Astrocyte of the cerebellum (primary cell): Measurements from ENCODE around the gene VRK1.

Source experiments
- DNase-seq: peaks from one replicate; pipeline ENCODE4 v3.0.0-alpha.2; 2011; ENCODE audit warnings: low read depth
- H3K4me3 ChIP-seq: 2 replicates; pipeline ENCODE4 v1.5.1; 2011; ENCODE audit warnings: mild to moderate bottlenecking, low read depth, low read length, moderate library complexity
- CTCF ChIP-seq: IDR thresholded peaks from 2 replicates; pipeline ENCODE4 v1.5.1; 2012; ENCODE audit warnings: low read length, low read depth, moderate library complexity, mild to moderate bottlenecking; ENCODE audit errors: missing control alignments
- in situ Hi-C: cut with HindIII; loops from 2 replicates; pipeline ENCODE4 v1.10.0; 2017; ENCODE audit warnings: low sequenced_read_pairs

VRK1 gene

GRCh38 chr14:96824283-96824682 is 27.1 kb downstream of the VRK1 start:
- DNase-seq: no peak
- no peak overlapping the region for H3K4me3 ChIP-seq
- no peak for TF ChIP-seq CTCF
- in situ Hi-C loops: no loop called here

- no peak for DNase-seq
- TF ChIP-seq CTCF: no peak
- in situ Hi-C loops: no loop called here
- H3K4me3 ChIP-seq: no peak overlapping the region
Observed at GRCh38 chr14:96826818-96827217, 29.6 kb downstream of the VRK1 start.

GRCh38 chr14:96827290-96827689 is 30.1 kb downstream of the VRK1 start:
- no peak for DNase-seq
- in situ Hi-C loops: no loop called here
- no peak for TF ChIP-seq CTCF
- no peak overlapping the region for H3K4me3 ChIP-seq

- no peak for DNase-seq
- no peak overlapping the region for H3K4me3 ChIP-seq
- no peak for TF ChIP-seq CTCF
- in situ Hi-C loops: no loop called here
Observed at GRCh38 chr14:96829791-96830190, 32.6 kb downstream of the VRK1 start.

GRCh38 chr14:96830946-96831345 is 33.8 kb downstream of the VRK1 start:
- DNase-seq: no peak
- in situ Hi-C loops: no loop called here
- TF ChIP-seq CTCF: no peak
- no peak overlapping the region for H3K4me3 ChIP-seq

GRCh38 chr14:96832351-96832750 is 35.2 kb downstream of the VRK1 start:
- TF ChIP-seq CTCF: no peak
- DNase-seq: no peak
- H3K4me3 ChIP-seq: no peak overlapping the region
- in situ Hi-C loops: no loop called here

GRCh38 chr14:96838449-96838848 is 41.3 kb downstream of the VRK1 start:
- no peak overlapping the region for H3K4me3 ChIP-seq
- no peak for DNase-seq
- in situ Hi-C loops: no loop called here
- no peak for TF ChIP-seq CTCF
